GM23338 (cell line): ENCODE results near the gene GRAMD1A. TPM values are rescaled to one million over a fixed set of nuclear protein-coding genes. Genes with fewer than 3 reads are reported as not detected.
A peak's percentile ranks its signal among the peaks of the same experiment; 100 is the strongest.

Source experiments
- ATAC-seq: fragments of 200-7000 bp; cut with Tn5 transposase; 3 replicates; pipeline ENCODE4 v1.9.1; 2020
- DNase-seq: peaks from one replicate; pipeline ENCODE4 v3.0.0-alpha.2; 2015; ENCODE audit warnings: low spot score
- H2AFZ ChIP-seq: fragments of 200-600 bp; sonication (generic); 2 replicates; pipeline ENCODE4 v1.8.0; 2016; ENCODE audit warnings: antibody characterized with exemption, mild to moderate bottlenecking, moderate library complexity
- H3F3A ChIP-seq: fragments of 200-600 bp; sonication (generic); replicated peaks from 2 replicates; pipeline ENCODE4 v1.8.0; 2017; ENCODE audit warnings: antibody characterized with exemption, mixed run types, low read depth
- H3K27ac ChIP-seq: fragments of 200-600 bp; sonication (generic); 2 replicates; pipeline ENCODE4 v1.6.1; 2016; ENCODE audit warnings: low read depth
- H3K27me3 ChIP-seq: fragments of 200-600 bp; sonication (generic); 2 replicates; pipeline ENCODE4 v1.8.0; 2016; ENCODE audit warnings: mild to moderate bottlenecking, mixed run types, moderate library complexity; ENCODE audit not compliant: insufficient read depth
- H3K36me3 ChIP-seq: fragments of 200-600 bp; sonication (generic); 2 replicates; pipeline ENCODE4 v1.8.0; 2016; ENCODE audit warnings: mild to moderate bottlenecking; ENCODE audit not compliant: insufficient read depth
- H3K4me1 ChIP-seq: fragments of 200-600 bp; sonication (generic); 2 replicates; pipeline ENCODE4 v1.8.0; 2016; ENCODE audit warnings: mild to moderate bottlenecking, moderate library complexity; ENCODE audit not compliant: insufficient read depth
- H3K4me2 ChIP-seq: fragments of 200-600 bp; sonication (generic); 2 replicates; pipeline ENCODE4 v1.7.1; 2017; ENCODE audit warnings: mixed run types
- H3K4me3 ChIP-seq: fragments of 200-600 bp; sonication (generic); 2 replicates; pipeline ENCODE4 v1.6.1; 2016; ENCODE audit warnings: mixed run types
- H3K79me2 ChIP-seq: fragments of 200-600 bp; sonication (generic); replicated peaks from 2 replicates; pipeline ENCODE4 v1.8.0; 2017; ENCODE audit warnings: mild to moderate bottlenecking; ENCODE audit not compliant: insufficient read depth
- H3K9me2 ChIP-seq: fragments of 200-600 bp; sonication (generic); 2 replicates; pipeline ENCODE4 v1.8.0; 2017; ENCODE audit not compliant: insufficient read depth
- H4K20me1 ChIP-seq: fragments of 200-600 bp; sonication (generic); replicated peaks from 2 replicates; pipeline ENCODE4 v1.8.0; 2017; ENCODE audit warnings: mild to moderate bottlenecking; ENCODE audit not compliant: insufficient read depth
- H3K27ac Mint-ChIP-seq: 2 replicates; pipeline ENCODE4 v1.8.0; 2020; ENCODE audit warnings: inconsistent platforms, mild to moderate bottlenecking, moderate library complexity, mixed read lengths
- H3K27me3 Mint-ChIP-seq: 3 replicates; pipeline ENCODE4 v1.8.0; 2022; ENCODE audit warnings: low read depth, mild to moderate bottlenecking, moderate library complexity, mixed read lengths, inconsistent platforms; ENCODE audit not compliant: insufficient read depth, poor library complexity
- H3K36me3 Mint-ChIP-seq: 3 replicates; pipeline ENCODE4 v1.8.0; 2021; ENCODE audit warnings: low read depth, mild to moderate bottlenecking, inconsistent platforms, moderate library complexity, mixed read lengths
- H3K4me1 Mint-ChIP-seq: 3 replicates; pipeline ENCODE4 v1.8.0; 2020; ENCODE audit warnings: mild to moderate bottlenecking, inconsistent platforms, mixed read lengths
- H3K4me3 Mint-ChIP-seq: 3 replicates; pipeline ENCODE4 v1.8.0; 2021; ENCODE audit warnings: moderate library complexity, mild to moderate bottlenecking, inconsistent platforms, mixed read lengths
- H3K9me3 Mint-ChIP-seq: 3 replicates; pipeline ENCODE4 v1.8.0; 2020; ENCODE audit warnings: moderate library complexity, mild to moderate bottlenecking, inconsistent platforms, mixed read lengths
- EZH2 ChIP-seq: fragments of 200-600 bp; sonication (generic); IDR thresholded peaks from one replicate; pipeline ENCODE4 v1.8.0; 2017; ENCODE audit warnings: antibody characterized with exemption, mild to moderate bottlenecking, low read depth; ENCODE audit not compliant: unreplicated experiment
- EZH2phosphoT487 ChIP-seq: fragments of 200-600 bp; sonication (generic); IDR thresholded peaks from one replicate; pipeline ENCODE4 v1.8.1; 2018; ENCODE audit warnings: antibody characterized with exemption; ENCODE audit not compliant: unreplicated experiment
- NANOG ChIP-seq: IDR thresholded peaks from 2 replicates; pipeline ENCODE4 v1.6.1; 2016; ENCODE audit warnings: antibody characterized with exemption, borderline replicate concordance
- STAT1 ChIP-seq: IDR thresholded peaks from one replicate; pipeline ENCODE4 v1.6.1; 2016; ENCODE audit warnings: antibody characterized with exemption; ENCODE audit not compliant: unreplicated experiment
- ZNF114 ChIP-seq: fragments of 250-450 bp; sonication (Bioruptor Pico); IDR thresholded peaks from 2 replicates; pipeline ENCODE4 v1.5.0; 2020; ENCODE audit warnings: mild to moderate bottlenecking, moderate library complexity
- polyA plus RNA-seq: library from polyadenylated mRNA; unstranded; fragments of >200 nt; fragmentation: Nextera tagmentation; extraction: Ambion mirVana; gene quantifications from 2 replicates; pipeline ENCODE4 v1.2.1, GENCODE V29; 2016
- total RNA-seq: library from RNA; depleted of rRNA; stranded (reverse); fragments of >200 nt; shearing (Covaris generic); gene quantifications from 2 replicates; pipeline ENCODE4 v1.2.3, GENCODE V29; 2014
- TF ChIP-seq, protein P1 (sequence below): IDR thresholded peaks from 2 replicates; pipeline ENCODE4 v1.6.1; 2016; ENCODE audit warnings: antibody characterized with exemption
- TF ChIP-seq, protein P2 (sequence below), 2 experiments: fragments of 200-600 bp in 1 of 2; sonication (generic) in 1 of 2; conservative IDR thresholded peaks; 2 replicates each; pipeline versions ENCODE4 v1.5.1 to v1.6.1; 2016 to 2017; ENCODE audit warnings: antibody characterized with exemption in 2 of 2, low read depth in 2 of 2, mild to moderate bottlenecking in 2 of 2, moderate library complexity in 1 of 2

GRAMD1A gene
- total and polyA plus RNA-seq, 2 experiments from 2014 or later: 122 to 174 TPM

DNA sequence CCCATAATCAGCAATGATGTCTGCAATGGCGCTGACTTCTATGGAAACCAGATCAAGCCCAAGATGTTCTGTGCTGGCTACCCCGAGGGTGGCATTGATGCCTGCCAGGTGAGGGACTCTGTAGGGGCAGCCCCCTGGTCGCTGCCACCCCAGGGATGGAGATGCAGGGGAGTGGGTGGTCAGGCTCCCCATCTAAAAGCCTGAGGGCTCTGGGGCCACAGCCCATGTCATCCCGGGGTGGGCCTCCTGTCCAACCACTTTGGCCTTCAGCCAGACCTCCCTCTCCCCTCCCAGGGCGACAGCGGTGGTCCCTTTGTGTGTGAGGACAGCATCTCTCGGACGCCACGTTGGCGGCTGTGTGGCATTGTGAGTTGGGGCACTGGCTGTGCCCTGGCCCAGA lies 65.5 kb downstream of the GRAMD1A start:
- no peak for ATAC-seq
- H3F3A ChIP-seq: peaks cover 18% of the 10 kb centered on the region; the same call in 1 of the 2 replicates
- no peak for DNase-seq
- peaks cover 3% of the 10 kb centered on the region; the same call in 1 of the 3 replicates for H3K9me3 Mint-ChIP-seq
- H2AFZ ChIP-seq: no peak overlapping the region
- H3K27ac Mint-ChIP-seq: no peak overlapping the region
- no peaks in the 10 kb centered on the region for H3K79me2 ChIP-seq
- H3K9me2 ChIP-seq: 0 out of 2 replicates have a peak, but pooled peaks cover 4% of the 10 kb centered on the region
- H4K20me1 ChIP-seq: no peaks in the 10 kb centered on the region
- H3K27me3 ChIP-seq: peaks cover 6% of the 10 kb centered on the region; the same call in 1 of the 2 replicates
- no peak overlapping the region for H3K4me3 ChIP-seq
- no peak overlapping the region for H3K27ac ChIP-seq
- peaks cover 30% of the 10 kb centered on the region for H3K27me3 Mint-ChIP-seq
- H3K4me1 Mint-ChIP-seq: peaks cover 29% of the 10 kb centered on the region
- no peak overlapping the region for H3K4me3 Mint-ChIP-seq
- H3K36me3 Mint-ChIP-seq: no peaks in the 10 kb centered on the region; the same call in 2 of the 3 replicates
- H3K4me1 ChIP-seq: peaks cover 20% of the 10 kb centered on the region
- no peak overlapping the region for H3K4me2 ChIP-seq
- no peaks in the 10 kb centered on the region for H3K36me3 ChIP-seq
- no peak for TF ChIP-seq STAT1

GRCh38 chr19:35066121-35066520 lies 66.0 kb downstream of the GRAMD1A start:
- peaks cover 18% of the 10 kb centered on the region; the same call in 1 of the 2 replicates for H3F3A ChIP-seq
- H3K9me2 ChIP-seq: 0 out of 2 replicates have a peak, but pooled peaks cover 4% of the 10 kb centered on the region
- Mint-ChIP-seq H3K4me1 (peaks cover 29% of the 10 kb centered on the region), H3K36me3 (no peaks in the 10 kb centered on the region; the same call in 2 of the 3 replicates), H3K4me3 (no peak overlapping the region), H3K27ac (no peak overlapping the region), H3K27me3 (peaks cover 30% of the 10 kb centered on the region), H3K9me3 (peaks cover 5% of the 10 kb centered on the region; the same call in 1 of the 3 replicates)
- peaks cover 20% of the 10 kb centered on the region for H3K4me1 ChIP-seq
- H3K79me2 ChIP-seq: no peaks in the 10 kb centered on the region
- ATAC-seq (no peak), DNase-seq (no peak)
- peaks cover 6% of the 10 kb centered on the region; the same call in 1 of the 2 replicates for H3K27me3 ChIP-seq
- H4K20me1 ChIP-seq: no peaks in the 10 kb centered on the region
- H3K27ac ChIP-seq: peak overlapping the region; percentile 46; the same call in 1 of the 2 replicates
- no peak overlapping the region for H2AFZ ChIP-seq
- no peak overlapping the region for H3K4me2 ChIP-seq
- H3K4me3 ChIP-seq: no peak overlapping the region
- TF ChIP-seq EZH2: no peak
- TF ChIP-seq EZH2phosphoT487: no peak
- TF ChIP-seq, protein P1, sequence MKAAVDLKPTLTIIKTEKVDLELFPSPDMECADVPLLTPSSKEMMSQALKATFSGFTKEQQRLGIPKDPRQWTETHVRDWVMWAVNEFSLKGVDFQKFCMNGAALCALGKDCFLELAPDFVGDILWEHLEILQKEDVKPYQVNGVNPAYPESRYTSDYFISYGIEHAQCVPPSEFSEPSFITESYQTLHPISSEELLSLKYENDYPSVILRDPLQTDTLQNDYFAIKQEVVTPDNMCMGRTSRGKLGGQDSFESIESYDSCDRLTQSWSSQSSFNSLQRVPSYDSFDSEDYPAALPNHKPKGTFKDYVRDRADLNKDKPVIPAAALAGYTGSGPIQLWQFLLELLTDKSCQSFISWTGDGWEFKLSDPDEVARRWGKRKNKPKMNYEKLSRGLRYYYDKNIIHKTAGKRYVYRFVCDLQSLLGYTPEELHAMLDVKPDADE: no peak
- TF ChIP-seq NANOG: no peak
- TF ChIP-seq STAT1: no peak
- TF ChIP-seq ZNF114: no peak
- TF ChIP-seq, protein P2, sequence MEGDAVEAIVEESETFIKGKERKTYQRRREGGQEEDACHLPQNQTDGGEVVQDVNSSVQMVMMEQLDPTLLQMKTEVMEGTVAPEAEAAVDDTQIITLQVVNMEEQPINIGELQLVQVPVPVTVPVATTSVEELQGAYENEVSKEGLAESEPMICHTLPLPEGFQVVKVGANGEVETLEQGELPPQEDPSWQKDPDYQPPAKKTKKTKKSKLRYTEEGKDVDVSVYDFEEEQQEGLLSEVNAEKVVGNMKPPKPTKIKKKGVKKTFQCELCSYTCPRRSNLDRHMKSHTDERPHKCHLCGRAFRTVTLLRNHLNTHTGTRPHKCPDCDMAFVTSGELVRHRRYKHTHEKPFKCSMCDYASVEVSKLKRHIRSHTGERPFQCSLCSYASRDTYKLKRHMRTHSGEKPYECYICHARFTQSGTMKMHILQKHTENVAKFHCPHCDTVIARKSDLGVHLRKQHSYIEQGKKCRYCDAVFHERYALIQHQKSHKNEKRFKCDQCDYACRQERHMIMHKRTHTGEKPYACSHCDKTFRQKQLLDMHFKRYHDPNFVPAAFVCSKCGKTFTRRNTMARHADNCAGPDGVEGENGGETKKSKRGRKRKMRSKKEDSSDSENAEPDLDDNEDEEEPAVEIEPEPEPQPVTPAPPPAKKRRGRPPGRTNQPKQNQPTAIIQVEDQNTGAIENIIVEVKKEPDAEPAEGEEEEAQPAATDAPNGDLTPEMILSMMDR (conservative IDR thresholded peaks at IDR 0.05; ENCODE audit: low read depth in 2 of 2): no peak
- no peaks in the 10 kb centered on the region for H3K36me3 ChIP-seq
